RCC 7860 (cell line): ENCODE data around the gene EPM2A.

Experiments
- DNase-seq: peaks from one replicate; pipeline ENCODE4 v3.0.0-alpha.2; 2015; ENCODE audit warnings: low spot score
- FAIRE-seq: peaks from 2 replicates; lab custom pipeline; 2012; peaks lifted over from hg19 to GRCh38; lab: Jason Lieb, UNC

Gene EPM2A

GRCh38 chr6:145609521-145609920, 125.8 kb downstream of the EPM2A start:
- no peak for FAIRE-seq

GRCh38 chr6:145608850-145609249, 126.5 kb downstream of the EPM2A start:
- DNase-seq (no peak), FAIRE-seq (no peak)

More at GRCh38 chr6:145609521-145609920, 125.8 kb downstream of the EPM2A start:
- DNase-seq, result no peak

- FAIRE-seq (no peak), DNase-seq (no peak)
Observed at GRCh38 chr6:145603991-145604390, 131.3 kb downstream of the EPM2A start.

- no peak for FAIRE-seq
- DNase-seq, result no peak
Observed at GRCh38 chr6:145603424-145603833, 131.9 kb downstream of the EPM2A start.

- no peak for DNase-seq
- FAIRE-seq, result no peak
Observed at GRCh38 chr6:145602726-145603326, 132.5 kb downstream of the EPM2A start.

- FAIRE-seq (no peak), DNase-seq (no peak)
Observed at GRCh38 chr6:145601397-145601796, 133.9 kb downstream of the EPM2A start.

- FAIRE-seq (no peak), DNase-seq (no peak)
Observed at GRCh38 chr6:145600299-145600698, 135.0 kb downstream of the EPM2A start.

GRCh38 chr6:145588981-145589380, 146.3 kb downstream of the EPM2A start:
- FAIRE-seq (no peak), DNase-seq (no peak)

GRCh38 chr6:145587334-145587733, 148.0 kb downstream of the EPM2A start:
- DNase-seq (no peak), FAIRE-seq (no peak)

- DNase-seq, result no peak
- FAIRE-seq, result no peak
Observed at GRCh38 chr6:145583753-145584152, 151.6 kb downstream of the EPM2A start.
